WTC11 (cell line): ENCODE results near the gene LRRC30. TPM values are rescaled to one million over a fixed set of nuclear protein-coding genes. Genes with fewer than 3 reads are reported as not detected.

Experiments
- ATAC-seq: fragments of 200-7000 bp; cut with Tn5 transposase; 2 replicates; pipeline ENCODE4 v1.10.0; 2021; ENCODE audit warnings: mild to moderate bottlenecking, moderate library complexity
- CTCF ChIA-PET: fragments of 300-600 bp; sonication (Branson Sonifier 250); formaldehyde crosslinking; loops from one replicate; lab custom pipeline; 2021; ENCODE audit warnings: antibody characterized with exemption; lab: Charles Lee
- POLR2A ChIA-PET: fragments of 350-600 bp; sonication (Branson Sonifier 250); formaldehyde crosslinking; loops from one replicate; lab custom pipeline; 2021; ENCODE audit warnings: antibody characterized with exemption; lab: Charles Lee
- DNase-seq: peaks from one replicate; pipeline ENCODE4 v3.0.0; 2021; ENCODE audit warnings: low spot score
- H3K27ac Mint-ChIP-seq: 2 replicates; pipeline ENCODE4 v1.8.0; 2021; ENCODE audit warnings: mixed read lengths
- H3K27me3 Mint-ChIP-seq: 2 replicates; pipeline ENCODE4 v1.8.0; 2021; ENCODE audit warnings: low read depth, mild to moderate bottlenecking, moderate library complexity, mixed read lengths
- H3K36me3 Mint-ChIP-seq: 2 replicates; pipeline ENCODE4 v1.8.0; 2021; ENCODE audit warnings: mixed read lengths
- H3K4me1 Mint-ChIP-seq: 2 replicates; pipeline ENCODE4 v1.8.0; 2022; ENCODE audit warnings: mixed read lengths
- H3K4me3 Mint-ChIP-seq: 2 replicates; pipeline ENCODE4 v1.8.0; 2021; ENCODE audit warnings: mild to moderate bottlenecking, moderate library complexity, mixed read lengths
- H3K9me3 Mint-ChIP-seq: 2 replicates; pipeline ENCODE4 v1.8.0; 2021; ENCODE audit warnings: mixed read lengths
- CREM ChIP-seq: sonication (generic); formaldehyde crosslinking; IDR thresholded peaks from 2 replicates; pipeline ENCODE4 v1.8.1; 2022; ENCODE audit warnings: mild to moderate bottlenecking, missing genetic modification reagents, moderate library complexity
- FOXK1 ChIP-seq: sonication (generic); formaldehyde crosslinking; IDR thresholded peaks from 2 replicates; pipeline ENCODE4 v1.8.0; 2022; ENCODE audit warnings: mild to moderate bottlenecking, moderate library complexity, missing genetic modification reagents
- HMGA2 ChIP-seq: fragments of 250-450 bp; sonication (Bioruptor Pico); IDR thresholded peaks from 2 replicates; pipeline ENCODE4 v1.4.0; 2021; ENCODE audit warnings: mild to moderate bottlenecking, moderate library complexity
- MYBL2 ChIP-seq: sonication (generic); formaldehyde crosslinking; IDR thresholded peaks from 2 replicates; pipeline ENCODE4 v1.8.1; 2023; ENCODE audit warnings: mild to moderate bottlenecking, moderate library complexity, missing genetic modification reagents
- TEAD4 ChIP-seq: sonication (generic); formaldehyde crosslinking; IDR thresholded peaks from 2 replicates; pipeline ENCODE4 v1.8.0; 2022; ENCODE audit warnings: mild to moderate bottlenecking, missing genetic modification reagents
- USF1 ChIP-seq: sonication (generic); formaldehyde crosslinking; IDR thresholded peaks from 2 replicates; pipeline ENCODE4 v1.8.0; 2022; ENCODE audit warnings: mild to moderate bottlenecking, missing genetic modification reagents
- USF2 ChIP-seq: sonication (generic); formaldehyde crosslinking; IDR thresholded peaks from 2 replicates; pipeline ENCODE4 v1.8.1; 2023; ENCODE audit warnings: mild to moderate bottlenecking, missing genetic modification reagents, moderate library complexity
- ZBTB21 ChIP-seq: sonication (generic); formaldehyde crosslinking; IDR thresholded peaks from 2 replicates; pipeline ENCODE4 v1.8.1; 2023; ENCODE audit warnings: mild to moderate bottlenecking, missing genetic modification reagents, borderline replicate concordance
- ZNF121 ChIP-seq: sonication (generic); formaldehyde crosslinking; IDR thresholded peaks from 2 replicates; pipeline ENCODE4 v1.8.0; 2023; ENCODE audit warnings: missing genetic modification reagents
- ZNF232 ChIP-seq: sonication (generic); formaldehyde crosslinking; IDR thresholded peaks from 2 replicates; pipeline ENCODE4 v1.8.0; 2022; ENCODE audit warnings: mild to moderate bottlenecking, missing genetic modification reagents
- ZNF396 ChIP-seq: fragments of 250-450 bp; sonication (Bioruptor Pico); IDR thresholded peaks from 2 replicates; pipeline ENCODE4 v1.8.0; 2021; ENCODE audit warnings: mild to moderate bottlenecking, moderate library complexity, borderline replicate concordance
- ZNF512 ChIP-seq: sonication (generic); formaldehyde crosslinking; IDR thresholded peaks from 2 replicates; pipeline ENCODE4 v1.8.1; 2022; ENCODE audit warnings: missing genetic modification reagents, borderline replicate concordance
- ZNF671 ChIP-seq: fragments of 250-450 bp; sonication (Bioruptor Pico); IDR thresholded peaks from 2 replicates; pipeline ENCODE4 v1.8.0; 2021; ENCODE audit warnings: mild to moderate bottlenecking
- total RNA-seq: library from RNA; stranded (reverse); gene quantifications from 3 replicates; pipeline ENCODE4 v1.2.3, GENCODE V29; 2021
- TF ChIP-seq, protein P1 (sequence below): sonication (generic); formaldehyde crosslinking; conservative IDR thresholded peaks from 2 replicates; pipeline ENCODE4 v1.8.1; 2023; ENCODE audit warnings: mild to moderate bottlenecking, low read depth, missing genetic modification reagents, moderate library complexity
- TF ChIP-seq, protein P2 (sequence below): fragments of 250-450 bp; sonication (Bioruptor Pico); conservative IDR thresholded peaks from 2 replicates; pipeline ENCODE4 v1.9.0; 2021; ENCODE audit warnings: mild to moderate bottlenecking
- TF ChIP-seq, protein P3 (sequence below): sonication (generic); formaldehyde crosslinking; IDR thresholded peaks from 2 replicates; pipeline ENCODE4 v1.8.1; 2023; ENCODE audit warnings: mild to moderate bottlenecking, missing genetic modification reagents, moderate library complexity

LRRC30 gene
- total RNA-seq, 1 experiment from 2014 or later, result not detected

GRCh38 chr18:7267973-7268372 lies 37.1 kb downstream of the LRRC30 start:
- Mint-ChIP-seq H3K27ac (no peak overlapping the region), H3K4me1 (0 out of 2 replicates have a peak, but pooled peaks cover 2% of the 10 kb centered on the region), H3K9me3 (no peaks in the 10 kb centered on the region), H3K36me3 (no peaks in the 10 kb centered on the region), H3K27me3 (no peaks in the 10 kb centered on the region; the same call in 1 of the 2 replicates), H3K4me3 (no peak overlapping the region)
- ATAC-seq (no peak), DNase-seq (no peak)
- CTCF ChIA-PET, result interaction anchor here (1.4 kb wide), 1 partner anchor 299 kb away, joined by 3 read pairs; no protein-coding TSS in a partner anchor
- POLR2A ChIA-PET, result no interaction called here
- TF ChIP-seq, protein P1, sequence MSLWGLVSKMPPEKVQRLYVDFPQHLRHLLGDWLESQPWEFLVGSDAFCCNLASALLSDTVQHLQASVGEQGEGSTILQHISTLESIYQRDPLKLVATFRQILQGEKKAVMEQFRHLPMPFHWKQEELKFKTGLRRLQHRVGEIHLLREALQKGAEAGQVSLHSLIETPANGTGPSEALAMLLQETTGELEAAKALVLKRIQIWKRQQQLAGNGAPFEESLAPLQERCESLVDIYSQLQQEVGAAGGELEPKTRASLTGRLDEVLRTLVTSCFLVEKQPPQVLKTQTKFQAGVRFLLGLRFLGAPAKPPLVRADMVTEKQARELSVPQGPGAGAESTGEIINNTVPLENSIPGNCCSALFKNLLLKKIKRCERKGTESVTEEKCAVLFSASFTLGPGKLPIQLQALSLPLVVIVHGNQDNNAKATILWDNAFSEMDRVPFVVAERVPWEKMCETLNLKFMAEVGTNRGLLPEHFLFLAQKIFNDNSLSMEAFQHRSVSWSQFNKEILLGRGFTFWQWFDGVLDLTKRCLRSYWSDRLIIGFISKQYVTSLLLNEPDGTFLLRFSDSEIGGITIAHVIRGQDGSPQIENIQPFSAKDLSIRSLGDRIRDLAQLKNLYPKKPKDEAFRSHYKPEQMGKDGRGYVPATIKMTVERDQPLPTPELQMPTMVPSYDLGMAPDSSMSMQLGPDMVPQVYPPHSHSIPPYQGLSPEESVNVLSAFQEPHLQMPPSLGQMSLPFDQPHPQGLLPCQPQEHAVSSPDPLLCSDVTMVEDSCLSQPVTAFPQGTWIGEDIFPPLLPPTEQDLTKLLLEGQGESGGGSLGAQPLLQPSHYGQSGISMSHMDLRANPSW (CRISPR knock-in tag), result no peak
- TF ChIP-seq TEAD4, result no peak
- TF ChIP-seq HMGA2 (CRISPR knock-in tag), result no peak
- no peak for TF ChIP-seq CREM (CRISPR knock-in tag)
- TF ChIP-seq, protein P2, sequence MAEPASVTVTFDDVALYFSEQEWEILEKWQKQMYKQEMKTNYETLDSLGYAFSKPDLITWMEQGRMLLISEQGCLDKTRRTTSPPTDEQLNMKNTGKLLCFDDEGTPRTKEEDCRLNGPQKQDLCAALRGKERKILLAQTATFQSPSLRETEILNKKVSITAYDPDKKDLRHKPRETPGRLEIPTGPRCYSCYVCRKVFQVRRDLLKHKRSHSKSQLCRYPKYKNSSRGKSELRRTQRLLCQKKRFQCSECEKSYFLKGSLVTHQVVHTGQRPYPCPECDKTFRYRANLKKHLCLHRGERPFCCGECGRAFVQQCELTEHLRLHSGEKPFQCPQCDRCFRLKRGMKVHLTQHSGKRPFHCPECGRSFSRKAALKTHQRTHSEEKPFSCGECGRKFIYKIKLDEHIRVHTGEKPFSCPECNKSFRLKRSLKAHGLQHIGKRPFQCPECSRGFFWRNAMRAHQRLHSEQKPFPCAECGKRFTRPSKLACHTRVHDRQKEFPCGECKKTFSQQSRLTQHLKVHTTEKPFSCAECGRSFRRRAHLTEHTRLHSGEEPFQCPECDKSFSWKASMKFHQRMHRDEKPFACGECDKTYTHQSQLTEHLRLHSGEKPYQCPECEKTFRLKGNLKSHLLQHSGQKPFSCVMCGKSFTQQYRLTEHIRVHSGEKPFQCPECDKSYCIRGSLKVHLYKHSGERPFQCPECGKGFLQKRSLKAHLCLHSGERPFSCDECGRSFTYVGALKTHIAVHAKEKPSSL (CRISPR knock-in tag), result no peak
- TF ChIP-seq ZNF671, result no peak
- TF ChIP-seq USF1, result no peak
- no peak for TF ChIP-seq ZNF396
- TF ChIP-seq ZNF121, result no peak
- no peak for TF ChIP-seq MYBL2 (CRISPR knock-in tag)
- TF ChIP-seq ZNF512 (CRISPR knock-in tag), result no peak
- TF ChIP-seq FOXK1 (CRISPR knock-in tag), result no peak

GRCh38 chr18:7269942-7270341 lies 39.1 kb downstream of the LRRC30 start:
- no peak for DNase-seq
- Mint-ChIP-seq H3K36me3 (no peaks in the 10 kb centered on the region), H3K4me3 (no peak overlapping the region), H3K27me3 (no peaks in the 10 kb centered on the region; the same call in 1 of the 2 replicates), H3K9me3 (peaks cover 3% of the 10 kb centered on the region), H3K27ac (no peak overlapping the region), H3K4me1 (0 out of 2 replicates have a peak, but pooled peaks cover 3% of the 10 kb centered on the region)
- POLR2A ChIA-PET, result no interaction called here
- CTCF ChIA-PET, result no interaction called here
- TF ChIP-seq, protein P3, sequence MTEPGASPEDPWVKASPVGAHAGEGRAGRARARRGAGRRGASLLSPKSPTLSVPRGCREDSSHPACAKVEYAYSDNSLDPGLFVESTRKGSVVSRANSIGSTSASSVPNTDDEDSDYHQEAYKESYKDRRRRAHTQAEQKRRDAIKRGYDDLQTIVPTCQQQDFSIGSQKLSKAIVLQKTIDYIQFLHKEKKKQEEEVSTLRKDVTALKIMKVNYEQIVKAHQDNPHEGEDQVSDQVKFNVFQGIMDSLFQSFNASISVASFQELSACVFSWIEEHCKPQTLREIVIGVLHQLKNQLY, result no peak
- TF ChIP-seq FOXK1 (CRISPR knock-in tag), result no peak
- no peak for TF ChIP-seq USF2 (CRISPR knock-in tag)
- no peak for TF ChIP-seq ZBTB21 (CRISPR knock-in tag)
- no peak for TF ChIP-seq ZNF232 (CRISPR knock-in tag)
- no peak for ATAC-seq
